SU-DHL-6 (cell line): ENCODE data around the gene TFF1.

Source experiments
- CTCF ChIP-seq: fragments of 200-600 bp; sonication (generic); IDR thresholded peaks from one replicate; pipeline ENCODE4 v1.5.1; 2017; ENCODE audit warnings: antibody characterized with exemption, mild to moderate bottlenecking, low read length, moderate library complexity; ENCODE audit not compliant: insufficient read depth, poor library complexity, severe bottlenecking
- EZH2phosphoT487 ChIP-seq: fragments of 200-600 bp; sonication (generic), shearing (Covaris generic); conservative IDR thresholded peaks from 2 replicates; pipeline ENCODE4 v1.6.1; 2018; ENCODE audit warnings: mild to moderate bottlenecking, antibody characterized with exemption, low read length, moderate library complexity, mixed read lengths

GRCh38 chr21:42353623-42354022 is 12.7 kb downstream of the TFF1 start:
- TF ChIP-seq CTCF (no peak), EZH2phosphoT487 (no peak)
